K562 (cell line): ENCODE results near the gene IQUB. TPM values are rescaled to one million over a fixed set of nuclear protein-coding genes. Genes with fewer than 3 reads are reported as not detected.

Experiments
- CREBBP ChIP-seq: IDR thresholded peaks from one replicate; pipeline ENCODE4 v1.6.1; 2012; ENCODE audit warnings: low read depth, mild to moderate bottlenecking, control low read depth, inconsistent platforms, low read length
- FOXO4 ChIP-seq: fragments of 450-650 bp; formaldehyde crosslinking; IDR thresholded peaks from 2 replicates; pipeline ENCODE4 v1.4.0; 2020; ENCODE audit warnings: mild to moderate bottlenecking, moderate library complexity
- FOXP1 ChIP-seq: sonication (generic); formaldehyde crosslinking; IDR thresholded peaks from 2 replicates; pipeline ENCODE4 v1.8.0; 2022; ENCODE audit warnings: mild to moderate bottlenecking, missing genetic modification reagents
- KHSRP ChIP-seq: fragments of 450-650 bp; IDR thresholded peaks from 2 replicates; pipeline ENCODE4 v1.6.1; 2017
- MEF2D ChIP-seq: conservative IDR thresholded peaks from 2 replicates; pipeline ENCODE4 v1.6.1; 2016; ENCODE audit warnings: low read depth, missing genetic modification characterization, missing compliant biosample characterization
- MNT ChIP-seq, 2 experiments: fragments of 450-650 bp; conservative IDR thresholded peaks; 2 replicates each; pipeline ENCODE4 v1.6.1; 2017; ENCODE audit warnings: mild to moderate bottlenecking in 2 of 2, moderate library complexity in 2 of 2
- NR1H2 ChIP-seq: sonication (generic); formaldehyde crosslinking; IDR thresholded peaks from 2 replicates; pipeline ENCODE4 v1.4.0; 2020; ENCODE audit warnings: mild to moderate bottlenecking, missing genetic modification reagents
- RHOXF2B ChIP-seq: fragments of 250-450 bp; sonication (Bioruptor Pico); conservative IDR thresholded peaks from 2 replicates; pipeline ENCODE4 v1.5.1; 2021
- SFPQ ChIP-seq: fragments of 200-400 bp; formaldehyde crosslinking; IDR thresholded peaks from 2 replicates; pipeline ENCODE4 v1.6.1; 2017; ENCODE audit warnings: mild to moderate bottlenecking, low read depth, low read length, moderate library complexity
- SP1 ChIP-seq: sonication (generic); formaldehyde crosslinking; IDR thresholded peaks from 2 replicates; pipeline ENCODE4 v1.8.1; 2022; ENCODE audit warnings: mild to moderate bottlenecking, missing genetic modification reagents
- TCF7L2 ChIP-seq: fragments of 150-350 bp; IDR thresholded peaks from 2 replicates; pipeline ENCODE4 v1.6.1; 2016; ENCODE audit warnings: low read depth, mild to moderate bottlenecking, low read length, moderate library complexity
- TCFL5 ChIP-seq: fragments of 250-450 bp; sonication (Bioruptor Pico); conservative IDR thresholded peaks from 2 replicates; pipeline ENCODE4 v1.6.1; 2021; ENCODE audit warnings: mild to moderate bottlenecking, moderate library complexity, matching md5 sums
- ZBTB11 ChIP-seq, 3 experiments: fragments of 200-800 bp in 1 of 3; fragments of 250-450 bp in 1 of 3; fragments of 450-650 bp in 1 of 3; sonication (Bioruptor Pico) in 1 of 3; sonication (Bioruptor generic) in 1 of 3; formaldehyde crosslinking in 1 of 3; IDR thresholded peaks; 2 replicates each; pipeline versions ENCODE4 v1.6.1 to v1.8.0; 2016 to 2022; ENCODE audit warnings: mild to moderate bottlenecking in 2 of 3, missing genetic modification characterization in 2 of 3, missing compliant biosample characterization in 1 of 3, moderate library complexity in 1 of 3
- ZKSCAN3 ChIP-seq: fragments of 250-450 bp; sonication (Bioruptor Pico); IDR thresholded peaks from 2 replicates; pipeline ENCODE4 v1.4.0; 2020
- ZNF431 ChIP-seq: sonication (generic); formaldehyde crosslinking; IDR thresholded peaks from 2 replicates; pipeline ENCODE4 v1.8.0; 2022; ENCODE audit warnings: mild to moderate bottlenecking, missing genetic modification reagents
- ZNF740 ChIP-seq, 3 experiments: fragments of 200-800 bp in 1 of 3; sonication (Bioruptor generic) in 1 of 3; sonication (generic) in 1 of 3; formaldehyde crosslinking in 1 of 3; IDR thresholded peaks; 2 replicates each; pipeline versions ENCODE4 v1.6.1 to v1.8.0; 2016 to 2022; ENCODE audit warnings: mild to moderate bottlenecking in 2 of 3, missing compliant biosample characterization in 2 of 3, missing genetic modification characterization in 2 of 3, missing genetic modification reagents in 1 of 3
- ZNF764 ChIP-seq: fragments of 250-450 bp; sonication (Bioruptor Pico); IDR thresholded peaks from 2 replicates; pipeline ENCODE4 v1.4.0; 2020; ENCODE audit warnings: low read depth, mild to moderate bottlenecking, moderate library complexity
- polyA plus RNA-seq, 8 experiments: library from polyadenylated mRNA; depleted of rRNA in 4 of 8; stranded (reverse) in 5 of 8; unstranded in 3 of 8; fragments of >200 nt; fragmentation: Nextera tagmentation in 2 of 8; fragmentation: Illumina TruSeq in 1 of 8; extraction: Ambion mirVana in 2 of 8; extraction: Trizol in 1 of 8; gene quantifications; 2 replicates each; pipeline versions ENCODE4 v1.2.1 to v1.2.3, GENCODE V29; 2011 to 2014; ENCODE audit warnings: inconsistent platforms in 1 of 8, missing spikeins in 1 of 8
- total RNA-seq, 7 experiments: library from RNA; depleted of rRNA in 6 of 7; stranded (reverse); fragments of >200 nt in 6 of 7; fragmentation: Illumina TruSeq in 2 of 7; extraction: Trizol in 2 of 7; gene quantifications; 2 replicates each; pipeline versions ENCODE4 v1.2.1 to v1.2.3, GENCODE V29; 2011 to 2021; ENCODE audit warnings: low replicate concordance in 1 of 7

Gene IQUB
- total and polyA plus RNA-seq, 9 of the 15 experiments (the other 6 are each of a cell fraction or from before 2014, with no cell fraction given) = 0.62 to 2.6 (median 1.4) TPM

GRCh38 chr7:123499211-123499970, 35.0 kb downstream of the IQUB start (continued):
- no peak for TF ChIP-seq FOXP1 (CRISPR knock-in tag)
- peak; percentile 80 for TF ChIP-seq ZKSCAN3 (CRISPR knock-in tag)
- peak; percentile 95 for TF ChIP-seq TCFL5 (CRISPR knock-in tag)
- TF ChIP-seq TCF7L2 = no peak
- TF ChIP-seq ZBTB11 (CRISPR knock-in tag; IDR thresholded peaks at IDR 0.05) = peak in 1 of 3 experiments; percentile 77; a peak in 2 of 6 replicates
- TF ChIP-seq SFPQ = no peak
- TF ChIP-seq ZNF431 (CRISPR knock-in tag) = no peak
- no peak for TF ChIP-seq ZNF740 (CRISPR knock-in tag; IDR thresholded peaks at IDR 0.05)
- TF ChIP-seq ZNF740 (tag; IDR thresholded peaks at IDR 0.05) = peak in 1 of 2 experiments; percentile 98; a peak in 2 of 4 replicates
- TF ChIP-seq KHSRP = no peak
- no peak for TF ChIP-seq ZNF764 (CRISPR knock-in tag)
- no peak for TF ChIP-seq CREBBP
- peak; percentile 93 for TF ChIP-seq RHOXF2B
- TF ChIP-seq MNT (conservative IDR thresholded peaks at IDR 0.05) = no peak
- peak; percentile 91 for TF ChIP-seq FOXO4
- TF ChIP-seq MEF2D (tag) = peak; percentile 81; the same call in 1 of the 2 replicates
- no peak for TF ChIP-seq NR1H2 (CRISPR knock-in tag)
- TF ChIP-seq SP1 (CRISPR knock-in tag) = no peak
